Measurements from ENCODE around the gene CLMP.

The CLMP gene

GRCh38 chr11:123086305-123086704 is 108.7 kb downstream of the CLMP start:
- POLR2A ChIA-PET = interaction anchor here (1.0 kb wide), 1 partner anchor 24 kb away, joined by 3 read pairs; the partner anchor contains the start of gene HSPA8
- no peak for TF ChIP-seq HOXA7 (CRISPR knock-in tag; IDR thresholded peaks at IDR 0.05; ENCODE audit: borderline replicate concordance)
- TF ChIP-seq ZNF585B (tag by site-specific recombination; IDR thresholded peaks at IDR 0.05) = 0 out of 2 replicates have a peak, but pooled peaks have one; percentile 12

GRCh38 chr11:123085497-123085896 is 109.6 kb downstream of the CLMP start:
- Histone ChIP-seq H3K9me3 (ENCODE audit: control insufficient read depth, insufficient read depth, low read depth, low read length) (no peaks in the 10 kb centered on the region), H3K36me3 (ENCODE audit: control insufficient read depth in 2 of 2, insufficient read depth in 1 of 2, low read length in 2 of 2) (no peaks in the 10 kb centered on the region), H3K4me1 (ENCODE audit: control insufficient read depth, insufficient read depth, low read length) (no peaks in the 10 kb centered on the region), H3K4me3 (ENCODE audit: low read depth, low read length) (no peak overlapping the region), H3K27ac (ENCODE audit: extremely low read depth, low read depth, low read length) (no peak overlapping the region)
- TF ChIP-seq WT1 (tag by site-specific recombination; IDR thresholded peaks at IDR 0.05) (no peak), ZNF16 (tag by site-specific recombination; IDR thresholded peaks at IDR 0.05; ENCODE audit: low read depth) (no peak), MEIS1 (CRISPR knock-in tag; IDR thresholded peaks at IDR 0.05; ENCODE audit: borderline replicate concordance) (no peak), SP3 (tag by site-specific recombination; IDR thresholded peaks at IDR 0.05) (no peak), ZXDB (tag by site-specific recombination; IDR thresholded peaks at IDR 0.05) (no peak), ZNF2 (tag by site-specific recombination; IDR thresholded peaks at IDR 0.05) (no peak), ZNF426 (tag by site-specific recombination; IDR thresholded peaks at IDR 0.05) (no peak), SETDB1 (IDR thresholded peaks at IDR 0.05; ENCODE audit: insufficient read length, low read length) (no peak), ZNF548 (tag by site-specific recombination; IDR thresholded peaks at IDR 0.05) (no peak), ATF2 (tag by site-specific recombination; IDR thresholded peaks at IDR 0.05; ENCODE audit: low read depth) (no peak), ZNF791 (tag by site-specific recombination; IDR thresholded peaks at IDR 0.05) (no peak)
- TF ChIP-seq, protein P1, sequence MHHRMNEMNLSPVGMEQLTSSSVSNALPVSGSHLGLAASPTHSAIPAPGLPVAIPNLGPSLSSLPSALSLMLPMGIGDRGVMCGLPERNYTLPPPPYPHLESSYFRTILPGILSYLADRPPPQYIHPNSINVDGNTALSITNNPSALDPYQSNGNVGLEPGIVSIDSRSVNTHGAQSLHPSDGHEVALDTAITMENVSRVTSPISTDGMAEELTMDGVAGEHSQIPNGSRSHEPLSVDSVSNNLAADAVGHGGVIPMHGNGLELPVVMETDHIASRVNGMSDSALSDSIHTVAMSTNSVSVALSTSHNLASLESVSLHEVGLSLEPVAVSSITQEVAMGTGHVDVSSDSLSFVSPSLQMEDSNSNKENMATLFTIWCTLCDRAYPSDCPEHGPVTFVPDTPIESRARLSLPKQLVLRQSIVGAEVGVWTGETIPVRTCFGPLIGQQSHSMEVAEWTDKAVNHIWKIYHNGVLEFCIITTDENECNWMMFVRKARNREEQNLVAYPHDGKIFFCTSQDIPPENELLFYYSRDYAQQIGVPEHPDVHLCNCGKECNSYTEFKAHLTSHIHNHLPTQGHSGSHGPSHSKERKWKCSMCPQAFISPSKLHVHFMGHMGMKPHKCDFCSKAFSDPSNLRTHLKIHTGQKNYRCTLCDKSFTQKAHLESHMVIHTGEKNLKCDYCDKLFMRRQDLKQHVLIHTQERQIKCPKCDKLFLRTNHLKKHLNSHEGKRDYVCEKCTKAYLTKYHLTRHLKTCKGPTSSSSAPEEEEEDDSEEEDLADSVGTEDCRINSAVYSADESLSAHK (tag by site-specific recombination; IDR thresholded peaks at IDR 0.05) = no peak
- TF ChIP-seq, protein P2, sequence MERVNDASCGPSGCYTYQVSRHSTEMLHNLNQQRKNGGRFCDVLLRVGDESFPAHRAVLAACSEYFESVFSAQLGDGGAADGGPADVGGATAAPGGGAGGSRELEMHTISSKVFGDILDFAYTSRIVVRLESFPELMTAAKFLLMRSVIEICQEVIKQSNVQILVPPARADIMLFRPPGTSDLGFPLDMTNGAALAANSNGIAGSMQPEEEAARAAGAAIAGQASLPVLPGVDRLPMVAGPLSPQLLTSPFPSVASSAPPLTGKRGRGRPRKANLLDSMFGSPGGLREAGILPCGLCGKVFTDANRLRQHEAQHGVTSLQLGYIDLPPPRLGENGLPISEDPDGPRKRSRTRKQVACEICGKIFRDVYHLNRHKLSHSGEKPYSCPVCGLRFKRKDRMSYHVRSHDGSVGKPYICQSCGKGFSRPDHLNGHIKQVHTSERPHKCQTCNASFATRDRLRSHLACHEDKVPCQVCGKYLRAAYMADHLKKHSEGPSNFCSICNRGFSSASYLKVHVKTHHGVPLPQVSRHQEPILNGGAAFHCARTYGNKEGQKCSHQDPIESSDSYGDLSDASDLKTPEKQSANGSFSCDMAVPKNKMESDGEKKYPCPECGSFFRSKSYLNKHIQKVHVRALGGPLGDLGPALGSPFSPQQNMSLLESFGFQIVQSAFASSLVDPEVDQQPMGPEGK (tag by site-specific recombination; IDR thresholded peaks at IDR 0.05) = no peak
- ChIA-PET CTCF (interaction anchor here (1.4 kb wide), 1 partner anchor 18 kb away, joined by 7 read pairs; no protein-coding TSS in a partner anchor), POLR2A (interaction anchor here (0.6 to 3.4 kb wide), 2 partner anchors 16 to 24 kb away, joined by 3 to 25 read pairs; partner anchors contain the start of gene HSPA8)

More at GRCh38 chr11:123086305-123086704, 108.7 kb downstream of the CLMP start:
- Histone ChIP-seq H3K36me3 (ENCODE audit: control insufficient read depth in 2 of 2, insufficient read depth in 1 of 2, low read length in 2 of 2) (no peaks in the 10 kb centered on the region), H3K4me1 (ENCODE audit: control insufficient read depth, insufficient read depth, low read length) (no peaks in the 10 kb centered on the region), H3K4me3 (ENCODE audit: low read depth, low read length) (no peak overlapping the region), H3K27ac (ENCODE audit: extremely low read depth, low read depth, low read length) (no peak overlapping the region), H3K9me3 (ENCODE audit: control insufficient read depth, insufficient read depth, low read depth, low read length) (no peaks in the 10 kb centered on the region)
- CTCF ChIA-PET = interaction anchor here (1.4 kb wide), 1 partner anchor 17 kb away, joined by 7 read pairs; no protein-coding TSS in a partner anchor

GRCh38 chr11:123084454-123084853 is 110.6 kb downstream of the CLMP start:
- ChIA-PET POLR2A (interaction anchor here (0.6 to 3.4 kb wide), 3 partner anchors 22 to 167 kb away, joined by 5 to 25 read pairs (median 11); partner anchors contain the start of gene HSPA8), CTCF (interaction anchor here (1.2 to 2.8 kb wide), 2 partner anchors 11 to 19 kb away, joined by 3 to 13 read pairs; no protein-coding TSS in a partner anchor)
- Histone ChIP-seq H3K36me3 (ENCODE audit: control insufficient read depth in 2 of 2, insufficient read depth in 1 of 2, low read length in 2 of 2) (no peaks in the 10 kb centered on the region), H3K9me3 (ENCODE audit: control insufficient read depth, insufficient read depth, low read depth, low read length) (no peaks in the 10 kb centered on the region), H3K4me3 (ENCODE audit: low read depth, low read length) (no peak overlapping the region), H3K27ac (ENCODE audit: extremely low read depth, low read depth, low read length) (no peak overlapping the region), H3K4me1 (ENCODE audit: control insufficient read depth, insufficient read depth, low read length) (no peaks in the 10 kb centered on the region)
- no peak for TF ChIP-seq ZSCAN23 (tag by site-specific recombination; IDR thresholded peaks at IDR 0.05)
- TF ChIP-seq, protein P3, sequence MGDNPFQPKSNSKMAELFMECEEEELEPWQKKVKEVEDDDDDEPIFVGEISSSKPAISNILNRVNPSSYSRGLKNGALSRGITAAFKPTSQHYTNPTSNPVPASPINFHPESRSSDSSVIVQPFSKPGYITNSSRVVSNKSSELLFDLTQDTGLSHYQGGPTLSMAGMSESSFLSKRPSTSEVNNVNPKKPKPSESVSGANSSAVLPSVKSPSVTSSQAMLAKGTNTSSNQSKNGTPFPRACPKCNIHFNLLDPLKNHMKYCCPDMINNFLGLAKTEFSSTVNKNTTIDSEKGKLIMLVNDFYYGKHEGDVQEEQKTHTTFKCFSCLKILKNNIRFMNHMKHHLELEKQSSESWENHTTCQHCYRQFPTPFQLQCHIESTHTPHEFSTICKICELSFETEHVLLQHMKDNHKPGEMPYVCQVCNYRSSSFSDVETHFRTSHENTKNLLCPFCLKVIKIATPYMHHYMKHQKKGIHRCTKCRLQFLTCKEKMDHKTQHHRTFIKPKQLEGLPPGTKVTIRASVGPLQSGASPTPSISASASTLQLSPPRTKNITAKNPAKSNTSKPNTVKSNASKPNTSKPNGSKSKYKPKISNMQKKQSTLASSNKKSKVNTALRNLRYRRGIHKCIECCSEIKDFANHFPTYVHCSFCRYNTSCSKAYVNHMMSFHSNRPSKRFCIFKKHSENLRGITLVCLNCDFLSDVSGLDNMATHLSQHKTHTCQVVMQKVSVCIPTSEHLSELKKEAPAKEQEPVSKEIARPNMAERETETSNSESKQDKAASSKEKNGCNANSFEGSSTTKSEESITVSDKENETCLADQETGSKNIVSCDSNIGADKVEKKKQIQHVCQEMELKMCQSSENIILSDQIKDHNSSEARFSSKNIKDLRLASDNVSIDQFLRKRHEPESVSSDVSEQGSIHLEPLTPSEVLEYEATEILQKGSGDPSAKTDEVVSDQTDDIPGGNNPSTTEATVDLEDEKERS (tag by site-specific recombination; IDR thresholded peaks at IDR 0.05) = no peak
- TF ChIP-seq ZSCAN30 (tag by site-specific recombination; IDR thresholded peaks at IDR 0.05) = no peak
- no peak for TF ChIP-seq ZNF155 (tag by site-specific recombination; IDR thresholded peaks at IDR 0.05)
- TF ChIP-seq ZNF433 (tag by site-specific recombination; IDR thresholded peaks at IDR 0.05; ENCODE audit: low read depth) = no peak
- no peak for TF ChIP-seq ZNF184 (tag by site-specific recombination; IDR thresholded peaks at IDR 0.05)
- no peak for TF ChIP-seq ZNF202 (tag by site-specific recombination; IDR thresholded peaks at IDR 0.05; ENCODE audit: borderline replicate concordance)
